ENCODE measurements around the gene LFNG.

The LFNG gene

GRCh38 chr7:2484868-2485267, 34.7 kb upstream of the LFNG start:
- DNase-seq, result no peak

GRCh38 chr7:2487586-2488271, 31.8 kb upstream of the LFNG start:
- DNase-seq, result no peak

- no peak for DNase-seq
Observed at GRCh38 chr7:2488272-2488645, 31.3 kb upstream of the LFNG start.

GRCh38 chr7:2488681-2489080, 30.9 kb upstream of the LFNG start:
- DNase-seq, result no peak

- DNase-seq, result no peak
Observed at GRCh38 chr7:2490181-2490651, 29.4 kb upstream of the LFNG start.

- DNase-seq, result no peak
Observed at GRCh38 chr7:2492038-2492437, 27.5 kb upstream of the LFNG start.

GRCh38 chr7:2493205-2494164, 26.1 kb upstream of the LFNG start:
- DNase-seq, result no peak

- DNase-seq, result no peak
Observed at GRCh38 chr7:2494191-2495130, 25.1 kb upstream of the LFNG start.

GRCh38 chr7:2495418-2496299, 23.9 kb upstream of the LFNG start:
- DNase-seq, result no peak

- DNase-seq, result no peak
Observed at GRCh38 chr7:2496375-2496774, 23.2 kb upstream of the LFNG start.

GRCh38 chr7:2497065-2497464, 22.5 kb upstream of the LFNG start:
- DNase-seq, result no peak

- DNase-seq, result no peak
Observed at GRCh38 chr7:2497500-2498336, 21.9 kb upstream of the LFNG start.

GRCh38 chr7:2498708-2499107, 20.9 kb upstream of the LFNG start:
- DNase-seq, result no peak

- no peak for DNase-seq
Observed at GRCh38 chr7:2499181-2499580, 20.4 kb upstream of the LFNG start.

GRCh38 chr7:2499719-2500430, 19.7 kb upstream of the LFNG start:
- DNase-seq, result no peak

- no peak for DNase-seq
Observed at GRCh38 chr7:2500701-2501100, 18.9 kb upstream of the LFNG start.

- DNase-seq, result no peak
Observed at GRCh38 chr7:2501947-2502646, 17.5 kb upstream of the LFNG start.

- no peak for DNase-seq
Observed at GRCh38 chr7:2502647-2502966, 17.0 kb upstream of the LFNG start.

- DNase-seq, result no peak
Observed at GRCh38 chr7:2503056-2503941, 16.3 kb upstream of the LFNG start.

Measured in kidney glomerular epithelial cell (primary cell).